Right lobe of liver (tissue), 6 donors: Measurements from ENCODE around the gene DNAH1. TPM values are rescaled to one million over a fixed set of nuclear protein-coding genes. Genes with fewer than 3 reads are reported as not detected.

Source experiments
- ATAC-seq, 4 donors: fragments of 200-7000 bp; cut with Tn5 transposase; one replicate each; pipeline ENCODE4 v1.9.1; 2020; ENCODE audit warnings: mild to moderate bottlenecking in 4 of 4, moderate library complexity in 4 of 4
- DNase-seq, 3 donors: peaks; one replicate each; pipeline ENCODE4 v3.0.0-alpha.2; 2020
- H3K27ac ChIP-seq, 3 donors: fragments of 200-600 bp; one replicate each; pipeline ENCODE4 v1.8.0; 2022
- H3K27me3 ChIP-seq, 2 donors: fragments of 200-600 bp; one replicate each; pipeline ENCODE4 v1.8.0; 2022
- H3K36me3 ChIP-seq, 4 donors: fragments of 200-600 bp; sonication (generic) in 1 of 4; one replicate each; pipeline versions ENCODE4 v1.5.1 to v1.8.0; 2017 to 2022; ENCODE audit warnings: control low read depth in 1 of 4
- H3K4me1 ChIP-seq, 4 donors: fragments of 200-600 bp; sonication (generic) in 1 of 4; one replicate each; pipeline versions ENCODE4 v1.5.1 to v1.8.0; 2017 to 2022; ENCODE audit warnings: control low read depth in 1 of 4
- H3K4me3 ChIP-seq, 3 donors: fragments of 200-600 bp; one replicate each; pipeline ENCODE4 v1.8.0; 2022
- H3K9me3 ChIP-seq, 4 donors: fragments of 200-600 bp; sonication (generic) in 1 of 4; one replicate each; pipeline versions ENCODE4 v1.5.1 to v1.8.0; 2017 to 2022; ENCODE audit warnings: control low read depth in 1 of 4
- POLR2A ChIP-seq: fragments of 450-650 bp; IDR thresholded peaks from one replicate; pipeline ENCODE4 v1.6.1; 2017; ENCODE audit warnings: antibody characterized with exemption, mild to moderate bottlenecking
- WGBS: methylation state at CpG from one replicate; pipeline ENCODE4 v1.1.6; 2018; ENCODE audit warnings: low coverage, low lambda C conversion rate; ENCODE audit not compliant: insufficient coverage; ENCODE audit errors: missing lambda C conversion rate; 5-methylcytosine and 5-hydroxymethylcytosine counted together
- intact Hi-C, 2 donors: fragments of 100-400 bp; cut with DNase I; formaldehyde crosslinking; loops; one replicate each; pipeline versions ENCODE4 v1.11.2 to v1.14.1; 2022
- total RNA-seq, 6 experiments: library from RNA; depleted of rRNA in 2 of 6; stranded (reverse); fragments of >200 nt in 2 of 6; fragmentation: NEBNext Ultra II Directional in 3 of 6; extraction: Animal tissue kit (Norgen Biotek cat#: 25700) in 3 of 6; gene quantifications; one replicate each; pipeline versions ENCODE4 v1.1.0 to v1.2.4, GENCODE V29; 2016 to 2023
- TF ChIP-seq, protein P1 (sequence below), 4 donors: fragments of 200-600 bp in 3 of 4; fragments of 450-650 bp in 1 of 4; IDR thresholded peaks; one replicate each; pipeline versions ENCODE4 v1.5.1 to v1.8.0; 2016 to 2022; ENCODE audit warnings: antibody characterized with exemption in 4 of 4, mild to moderate bottlenecking in 2 of 4
- donor health status: DM: no; HTN: yes; CAD: no.
- donor health status: DM: no; HTN: no; CAD: no.
- donor health status: DM: no; HTN: no; CAD: no.
- donor health status: DM: no; HTN: yes; CAD: no.
- donor health status: DM: no; HTN: yes; CAD: no.

The DNAH1 gene
- total RNA-seq, 6 experiments from 2014 or later: 1.6 to 11.2 (median 8.1) TPM

- no peak for TF ChIP-seq POLR2A
- TF ChIP-seq, protein P1, sequence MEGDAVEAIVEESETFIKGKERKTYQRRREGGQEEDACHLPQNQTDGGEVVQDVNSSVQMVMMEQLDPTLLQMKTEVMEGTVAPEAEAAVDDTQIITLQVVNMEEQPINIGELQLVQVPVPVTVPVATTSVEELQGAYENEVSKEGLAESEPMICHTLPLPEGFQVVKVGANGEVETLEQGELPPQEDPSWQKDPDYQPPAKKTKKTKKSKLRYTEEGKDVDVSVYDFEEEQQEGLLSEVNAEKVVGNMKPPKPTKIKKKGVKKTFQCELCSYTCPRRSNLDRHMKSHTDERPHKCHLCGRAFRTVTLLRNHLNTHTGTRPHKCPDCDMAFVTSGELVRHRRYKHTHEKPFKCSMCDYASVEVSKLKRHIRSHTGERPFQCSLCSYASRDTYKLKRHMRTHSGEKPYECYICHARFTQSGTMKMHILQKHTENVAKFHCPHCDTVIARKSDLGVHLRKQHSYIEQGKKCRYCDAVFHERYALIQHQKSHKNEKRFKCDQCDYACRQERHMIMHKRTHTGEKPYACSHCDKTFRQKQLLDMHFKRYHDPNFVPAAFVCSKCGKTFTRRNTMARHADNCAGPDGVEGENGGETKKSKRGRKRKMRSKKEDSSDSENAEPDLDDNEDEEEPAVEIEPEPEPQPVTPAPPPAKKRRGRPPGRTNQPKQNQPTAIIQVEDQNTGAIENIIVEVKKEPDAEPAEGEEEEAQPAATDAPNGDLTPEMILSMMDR (IDR thresholded peaks at IDR 0.05): no peak
- intact Hi-C loops: no loop called here
- Histone ChIP-seq H3K36me3 (peaks cover 0 to 34% (median 6%) of the 10 kb centered on the region in 4 donors), H3K9me3 (no peaks in the 10 kb centered on the region), H3K27me3 (no peaks in the 10 kb centered on the region), H3K4me3 (no peak overlapping the region), H3K4me1 (no peaks in the 10 kb centered on the region), H3K27ac (no peak overlapping the region)
- DNase-seq (peak in 1 of 3 donors; percentile 49), ATAC-seq (no peak)
- WGBS: 92% methylated on average over 2 of the region's 11 CpGs
Observed at GRCh38 chr3:52355526-52355925, 39.4 kb downstream of the DNAH1 start.

DNA sequence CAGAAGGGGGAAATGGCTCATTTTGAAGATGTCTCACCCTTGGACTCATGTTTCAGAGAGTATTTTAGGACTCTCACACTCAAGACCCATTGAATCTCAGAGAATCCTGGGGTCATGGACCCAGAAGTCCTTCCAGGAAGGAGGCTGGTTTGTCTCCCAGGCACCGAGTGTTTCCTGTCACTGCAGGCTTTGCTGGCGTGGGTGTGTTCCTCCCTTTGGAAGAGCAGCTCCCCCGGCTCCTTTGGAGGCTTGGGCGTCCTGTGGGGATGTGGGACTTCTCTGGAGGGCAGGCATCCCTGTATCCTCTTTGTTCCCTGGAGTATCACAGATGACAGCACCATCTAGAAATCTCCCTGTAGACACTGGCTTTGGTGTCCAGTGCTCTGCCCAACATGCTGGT lies 40.0 kb downstream of the DNAH1 start:
- peaks cover 0 to 39% (median 6%) of the 10 kb centered on the region in 4 donors for H3K36me3 ChIP-seq

DNA sequence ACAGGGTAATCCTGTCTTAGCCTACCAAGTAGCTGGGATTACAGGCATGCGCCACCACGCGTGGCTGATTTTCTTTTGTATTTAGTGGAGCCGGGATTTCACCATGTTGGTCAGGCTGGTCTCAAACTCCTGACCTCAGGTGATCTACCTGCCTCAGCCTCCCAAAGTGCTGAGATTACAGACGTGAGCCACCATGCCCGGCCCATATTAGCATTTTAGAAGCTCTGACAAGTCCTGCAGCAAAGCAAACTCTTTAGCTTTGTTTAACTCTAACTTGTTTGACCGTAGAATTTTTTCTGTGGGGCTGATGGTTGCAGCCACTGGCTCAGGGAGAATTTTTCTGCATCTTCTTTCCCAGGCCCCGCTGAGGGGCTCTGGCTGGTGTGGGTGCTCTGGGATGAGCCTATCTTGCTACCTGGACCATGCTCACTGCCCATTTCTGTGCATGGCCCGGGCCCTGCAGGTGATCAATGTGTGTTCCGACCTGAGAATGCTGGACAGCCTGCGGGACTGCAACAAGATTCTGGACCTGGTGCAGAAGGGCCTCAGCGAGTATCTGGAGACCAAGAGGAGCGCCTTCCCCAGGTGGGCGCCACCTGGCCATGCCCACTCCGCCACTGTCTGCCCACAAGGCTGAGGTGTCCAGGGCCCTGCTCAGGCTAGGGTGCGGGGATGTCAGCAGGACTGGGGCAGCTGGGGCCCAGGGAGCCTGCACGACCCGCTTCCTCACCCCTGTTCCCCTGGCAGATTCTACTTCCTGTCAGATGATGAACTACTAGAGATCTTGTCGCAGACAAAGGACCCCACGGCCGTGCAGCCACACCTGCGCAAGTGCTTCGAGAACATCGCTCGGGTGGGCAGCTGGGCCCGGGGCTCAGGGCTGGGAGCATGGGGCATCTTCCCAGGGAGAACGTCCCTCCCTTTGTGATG lies 41.3 kb downstream of the DNAH1 start:
- no peak for TF ChIP-seq POLR2A
- TF ChIP-seq, protein P1 (IDR thresholded peaks at IDR 0.05): no peak
- DNase-seq (peak in 1 of 3 donors; percentile 35), ATAC-seq (no peak)
- intact Hi-C loops: no loop called here
- Histone ChIP-seq H3K27me3 (no peaks in the 10 kb centered on the region), H3K27ac (no peak overlapping the region), H3K36me3 (peaks cover 0 to 47% (median 9%) of the 10 kb centered on the region in 4 donors), H3K9me3 (no peaks in the 10 kb centered on the region), H3K4me3 (no peak overlapping the region), H3K4me1 (no peaks in the 10 kb centered on the region)
- WGBS: 91% methylated on average over 6 of the region's 27 CpGs

More for the DNA sequence above, 40.0 kb downstream of the DNAH1 start:
- DNase-seq: peak in 1 of 3 donors; percentile 16
- H3K27ac ChIP-seq: no peak overlapping the region
- H3K4me3 ChIP-seq: no peak overlapping the region
- intact Hi-C loops: no loop called here
- no peaks in the 10 kb centered on the region for H3K4me1 ChIP-seq
- H3K9me3 ChIP-seq: no peaks in the 10 kb centered on the region
- no peak for ATAC-seq
- no CpG with 5 or more reads among the region's 4 CpGs for WGBS
- no peaks in the 10 kb centered on the region for H3K27me3 ChIP-seq
- TF ChIP-seq POLR2A: no peak
- TF ChIP-seq, protein P1 (IDR thresholded peaks at IDR 0.05): no peak

GRCh38 chr3:52358362-52358940 lies 42.3 kb downstream of the DNAH1 start:
- intact Hi-C loops: no loop called here

More at GRCh38 chr3:52358362-52358940, 42.3 kb downstream of the DNAH1 start:
- DNase-seq (peak in 1 of 3 donors; percentile 34), ATAC-seq (no peak)
- TF ChIP-seq POLR2A: no peak
- no CpG with 5 or more reads among the region's 18 CpGs for WGBS
- no peaks in the 10 kb centered on the region for H3K4me1 ChIP-seq
- peaks cover 0 to 55% (median 8%) of the 10 kb centered on the region in 4 donors for H3K36me3 ChIP-seq
- no peaks in the 10 kb centered on the region for H3K9me3 ChIP-seq
- H3K27ac ChIP-seq: no peak overlapping the region
- no peak overlapping the region for H3K4me3 ChIP-seq
- H3K27me3 ChIP-seq: no peaks in the 10 kb centered on the region
